Spleen (tissue), 11 donors: Measurements from ENCODE around the gene SIN3B. TPM values are rescaled to one million over a fixed set of nuclear protein-coding genes. Genes with fewer than 3 reads are reported as not detected.
"Not testable (repeated sequence)": the region's sequence is repeated elsewhere in the genome, so short reads cannot be mapped to it uniquely, and the experiment has no call there.

Experiments
- DNase-seq: peaks from one replicate; pipeline ENCODE4 v3.0.0-alpha.2; 2020
- H3K27ac ChIP-seq, 8 donors: fragments of 200-600 bp; sonication (generic) in 7 of 8; 1 replicate in 4 of 8; 2 replicates in 4 of 8; pipeline versions ENCODE4 v1.5.0 to v1.8.0; 2016 to 2021; ENCODE audit warnings: inconsistent platforms in 4 of 8, mild to moderate bottlenecking in 4 of 8, moderate library complexity in 1 of 8
- H3K27me3 ChIP-seq, 7 donors: fragments of 200-600 bp; sonication (generic) in 6 of 7; replicated peaks in 1 of 7; 1 replicate in 4 of 7; 2 replicates in 3 of 7; pipeline versions ENCODE4 v1.5.0 to v1.8.0; 2016 to 2021; ENCODE audit warnings: inconsistent platforms in 3 of 7, mild to moderate bottlenecking in 1 of 7
- H3K36me3 ChIP-seq, 6 donors: fragments of 200-600 bp; sonication (generic) in 5 of 6; 1 replicate in 4 of 6; 2 replicates in 2 of 6; pipeline versions ENCODE4 v1.5.0 to v1.8.0; 2016 to 2021; ENCODE audit warnings: inconsistent platforms in 2 of 6
- H3K4me1 ChIP-seq, 6 donors: fragments of 200-600 bp; sonication (generic) in 5 of 6; 1 replicate in 3 of 6; 2 replicates in 3 of 6; pipeline versions ENCODE4 v1.5.0 to v1.8.0; 2016 to 2021; ENCODE audit warnings: inconsistent platforms in 3 of 6
- H3K4me3 ChIP-seq, 8 donors: fragments of 200-600 bp; sonication (generic) in 7 of 8; 1 replicate in 4 of 8; 2 replicates in 4 of 8; pipeline versions ENCODE4 v1.5.0 to v1.8.0; 2016 to 2021; ENCODE audit warnings: inconsistent platforms in 4 of 8, mild to moderate bottlenecking in 4 of 8, moderate library complexity in 2 of 8
- H3K9me3 ChIP-seq, 8 donors: fragments of 200-600 bp; sonication (generic) in 7 of 8; 1 replicate in 4 of 8; 2 replicates in 4 of 8; pipeline versions ENCODE4 v1.5.0 to v1.8.0; 2016 to 2021; ENCODE audit warnings: inconsistent platforms in 4 of 8
- CTCF ChIP-seq, 11 experiments: fragments of 200-600 bp in 7 of 11; fragments of 450-650 bp in 4 of 11; sonication (generic) in 4 of 11; IDR thresholded peaks in 8 of 11; conservative IDR thresholded peaks in 3 of 11; 1 replicate in 7 of 11; 2 replicates in 4 of 11; pipeline versions ENCODE4 v1.4.0 to v1.8.0; 2016 to 2021; ENCODE audit warnings: antibody characterized with exemption in 11 of 11, inconsistent platforms in 4 of 11, mild to moderate bottlenecking in 1 of 11
- POLR2A ChIP-seq, 3 donors: fragments of 450-650 bp; IDR thresholded peaks; one replicate each; pipeline ENCODE4 v1.5.1; 2017; ENCODE audit warnings: antibody characterized with exemption in 3 of 3, mild to moderate bottlenecking in 1 of 3
- POLR2AphosphoS5 ChIP-seq, 3 donors: sonication (generic); formaldehyde crosslinking; IDR thresholded peaks; one replicate each; pipeline ENCODE4 v1.5.1; 2017; ENCODE audit warnings: antibody characterized with exemption in 3 of 3
- WGBS, 5 donors: extraction: QIAGEN DNeasy Blood & Tissue Kit in 3 of 5; methylation state at CpG; one replicate each; pipeline versions ENCODE4 v1.1.5 to v1.1.7; 2013 to 2018; 5-methylcytosine and 5-hydroxymethylcytosine counted together
- intact Hi-C: fragments of 100-400 bp; cut with DNase I; formaldehyde crosslinking; loops from one replicate; pipeline ENCODE4 v1.15.0; 2023; ENCODE audit warnings: low total_unique reads
- polyA plus RNA-seq, 3 donors: library from polyadenylated mRNA; stranded (reverse); fragments of 200-250 nt; gene quantifications; one replicate each; pipeline ENCODE4 v1.2.1, GENCODE V29; 2013
- total RNA-seq, 7 donors: library from RNA; depleted of rRNA in 3 of 7; stranded (reverse); fragments of >200 nt in 3 of 7; fragmentation: NEBNext Ultra II Directional in 4 of 7; extraction: Animal tissue kit (Norgen Biotek cat#: 25700) in 4 of 7; gene quantifications; one replicate each; pipeline versions ENCODE4 v1.1.0 to v1.2.1, GENCODE V29; 2016 to 2021
- donor health status: healthy with polysubstance abuse.
- donor health status: DM: no; HTN: no; CAD: no; lungs with moderate emphysema.
- donor health status: DM: no; HTN: no; CAD: no.
- donor health status: Bipolar disorder and iron deficiency.
- donor health status: healthy.
- donor health status: DM: no; HTN: no; CAD: no.
- donor health status: DM: yes; HTN: yes; CAD: no.

The SIN3B gene
- total and polyA plus RNA-seq, 10 donors, result 14.6 to 107 (median 67.6) TPM

DNA sequence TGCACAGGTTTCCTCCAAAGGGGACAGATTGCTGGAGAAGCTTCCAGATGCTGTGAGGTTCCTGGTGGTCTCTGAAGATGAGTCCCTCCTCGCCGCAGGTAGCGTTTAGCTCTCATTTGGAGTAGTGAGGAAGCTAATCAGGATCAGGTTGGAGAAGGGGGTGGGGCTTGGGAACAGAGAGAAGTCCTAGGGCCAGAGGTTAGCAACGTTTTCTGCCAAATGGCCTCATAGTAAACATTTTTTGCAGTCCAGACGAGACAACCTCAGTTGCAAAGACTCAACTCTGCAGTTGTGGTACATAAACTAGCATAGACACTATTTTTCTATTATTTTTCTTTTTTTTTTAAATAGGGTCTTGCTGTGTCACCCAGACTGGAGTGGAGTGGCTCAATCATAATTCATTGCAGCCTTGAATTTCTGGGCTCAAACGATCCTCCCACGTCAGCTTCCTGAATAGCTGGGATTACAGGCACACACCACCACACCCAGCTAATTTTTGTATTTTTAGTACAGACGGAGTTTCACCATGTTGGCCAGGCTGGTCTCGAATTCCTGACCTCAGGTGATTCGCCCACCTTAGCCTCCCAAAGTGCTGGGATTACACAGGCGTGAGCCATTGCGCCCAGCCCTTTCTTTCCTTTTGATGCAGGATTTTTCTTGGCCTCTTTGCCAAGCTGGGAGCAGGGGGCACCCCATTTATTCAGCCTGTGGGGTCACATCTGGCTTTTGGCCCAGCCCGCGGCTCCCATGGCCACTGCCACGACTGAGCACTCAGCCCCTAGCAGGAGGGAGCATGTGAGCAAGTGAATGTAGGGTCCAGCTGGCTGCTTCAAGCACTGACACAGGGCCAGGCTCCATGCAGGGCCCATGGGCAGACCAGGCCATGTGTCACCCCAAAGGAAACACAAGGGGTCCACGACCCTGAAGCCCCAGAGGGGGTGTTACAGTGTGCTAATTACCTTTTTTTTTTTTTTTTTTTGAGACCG is 34.4 kb upstream of the SIN3B start:
- no peak for TF ChIP-seq POLR2A (IDR thresholded peaks at IDR 0.05)
- 72 to 79% (median 76%) methylated on average over 17 of the region's 17 CpGs for WGBS, 5 donors
- H3K4me1 ChIP-seq, result no peaks in the 10 kb centered on the region
- intact Hi-C loops, result no loop called here
- no peaks in the 10 kb centered on the region for H3K27me3 ChIP-seq
- no peak overlapping the region for H3K27ac ChIP-seq
- no peak overlapping the region for H3K4me3 ChIP-seq
- peaks cover 3 to 44% (median 33%) of the 10 kb centered on the region in 8 donors for H3K9me3 ChIP-seq
- no peaks in the 10 kb centered on the region for H3K36me3 ChIP-seq
- no peak for DNase-seq

DNA sequence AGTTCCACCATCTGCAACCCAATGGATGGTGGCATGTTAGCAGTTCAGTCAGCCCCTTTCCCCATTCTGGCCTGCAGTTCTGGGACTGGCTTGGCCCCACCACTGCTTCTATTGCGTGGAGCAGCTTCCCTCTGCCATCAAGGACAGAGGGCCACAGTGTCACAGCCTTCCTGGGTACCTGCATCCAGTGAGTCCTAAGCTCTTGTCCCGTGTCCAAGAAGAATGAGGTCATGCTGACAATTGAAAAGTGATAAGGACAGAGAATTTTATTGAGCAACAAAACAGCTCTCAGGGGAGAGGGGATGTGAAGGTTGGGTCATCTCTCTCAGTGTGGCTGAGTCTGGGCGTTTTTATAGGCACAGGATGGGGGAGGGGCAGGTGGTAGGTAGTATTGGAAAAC is 33.5 kb upstream of the SIN3B start:
- 66 to 80% (median 70%) methylated on average over 3 of the region's 3 CpGs for WGBS, 5 donors
- H3K4me3 ChIP-seq, result no peak overlapping the region
- DNase-seq, result no peak
- TF ChIP-seq CTCF (IDR thresholded peaks at IDR 0.05 in 8 of 11, conservative IDR thresholded peaks at IDR 0.05 in 3 of 11) (no peak), POLR2AphosphoS5 (IDR thresholded peaks at IDR 0.05) (no peak), POLR2A (IDR thresholded peaks at IDR 0.05) (no peak)
- no peaks in the 10 kb centered on the region for H3K27me3 ChIP-seq
- H3K36me3 ChIP-seq, result no peaks in the 10 kb centered on the region
- H3K27ac ChIP-seq, result no peak overlapping the region
- peaks cover 0 to 34% (median 24%) of the 10 kb centered on the region in 8 donors for H3K9me3 ChIP-seq
- no peaks in the 10 kb centered on the region for H3K4me1 ChIP-seq
- intact Hi-C loops, result no loop called here

DNA sequence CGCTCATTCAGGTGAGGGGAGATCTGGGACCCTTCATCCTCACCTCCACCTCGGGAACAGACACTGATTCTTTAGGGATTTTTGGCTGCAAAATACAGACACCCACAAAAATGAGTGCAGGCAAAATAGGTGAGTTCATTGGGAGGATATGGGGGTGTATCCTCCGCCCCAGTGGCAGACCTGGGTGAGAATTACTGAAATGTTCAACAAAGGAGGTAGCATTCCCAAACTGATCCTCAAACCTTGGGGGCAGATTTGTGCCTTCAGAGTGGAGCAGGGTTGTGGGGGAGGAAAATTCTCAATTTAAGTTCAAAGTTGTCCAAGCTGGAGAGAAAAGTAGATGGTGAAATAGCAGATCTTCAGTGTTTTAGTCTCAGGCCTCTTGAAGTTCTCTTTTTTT is 31.3 kb upstream of the SIN3B start:
- no peak for DNase-seq
- Histone ChIP-seq H3K36me3 (no peaks in the 10 kb centered on the region), H3K4me1 (peaks cover 0 to 19% (median 0%) of the 10 kb centered on the region in 6 donors), H3K4me3 (no peak overlapping the region), H3K27ac (no peak overlapping the region), H3K27me3 (no peaks in the 10 kb centered on the region), H3K9me3 (peaks cover 0 to 28% (median 20%) of the 10 kb centered on the region in 8 donors)
- WGBS, 5 donors, result 80 to 95% (median 85%) methylated on average over 3 of the region's 3 CpGs
- TF ChIP-seq POLR2AphosphoS5 (IDR thresholded peaks at IDR 0.05), result no peak
- TF ChIP-seq CTCF (IDR thresholded peaks at IDR 0.05 in 8 of 11, conservative IDR thresholded peaks at IDR 0.05 in 3 of 11), result no peak
- no peak for TF ChIP-seq POLR2A (IDR thresholded peaks at IDR 0.05)
- intact Hi-C loops, result no loop called here

DNA sequence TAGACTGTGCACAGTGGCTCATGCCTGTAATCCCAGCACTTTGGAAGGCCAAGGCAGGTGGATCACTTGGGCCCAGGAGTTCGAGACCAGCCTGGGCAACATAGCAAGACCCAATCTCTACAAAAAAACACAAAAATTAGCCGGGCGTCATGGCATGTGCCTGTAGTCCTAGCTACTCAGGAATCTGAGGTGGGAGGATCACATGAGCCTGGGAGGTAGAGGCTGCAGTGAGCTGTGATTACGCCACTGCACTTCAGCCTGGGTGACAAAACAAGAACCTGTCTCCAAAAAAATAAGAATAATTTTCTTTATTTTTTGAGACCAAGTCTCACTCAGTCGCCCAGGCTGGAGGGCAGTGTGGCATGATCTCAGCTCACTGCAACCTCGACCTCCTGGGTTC is 30.9 kb upstream of the SIN3B start:
- intact Hi-C loops, H3K4me3 ChIP-seq, H3K36me3 ChIP-seq, H3K27me3 ChIP-seq, H3K27ac ChIP-seq, DNase-seq: not testable (repeated sequence)
- Histone ChIP-seq H3K9me3 (peaks cover 0 to 28% (median 20%) of the 10 kb centered on the region in 8 donors), H3K4me1 (peaks cover 0 to 23% (median 0%) of the 10 kb centered on the region in 6 donors)
- 86 to 94% (median 88%) methylated on average over 6 of the region's 6 CpGs for WGBS, 5 donors

- TF ChIP-seq POLR2AphosphoS5 (IDR thresholded peaks at IDR 0.05) (no peak), POLR2A (IDR thresholded peaks at IDR 0.05) (no peak), CTCF (IDR thresholded peaks at IDR 0.05 in 8 of 11, conservative IDR thresholded peaks at IDR 0.05 in 3 of 11) (no peak)
- intact Hi-C loops, result no loop called here
- Histone ChIP-seq H3K9me3 (peaks cover 0 to 28% (median 19%) of the 10 kb centered on the region in 8 donors), H3K27me3 (no peaks in the 10 kb centered on the region), H3K27ac (no peak overlapping the region), H3K4me3 (no peak overlapping the region), H3K36me3 (no peaks in the 10 kb centered on the region), H3K4me1 (peaks cover 0 to 23% (median 0%) of the 10 kb centered on the region in 6 donors)
- 90 to 97% (median 95%) methylated on average over 16 of the region's 16 CpGs for WGBS, 5 donors
- no peak for DNase-seq
Measured at GRCh38 chr19:16799740-16800139, 29.5 kb upstream of the SIN3B start.
